Left lung (tissue), 10 donors: Measurements from ENCODE around the gene ABCA7. TPM values are rescaled to one million over a fixed set of nuclear protein-coding genes. Genes with fewer than 3 reads are reported as not detected.

Experiments used
- ATAC-seq: fragments of 200-7000 bp; cut with Tn5 transposase; one replicate; pipeline ENCODE4 v1.9.1; 2020; ENCODE audit warnings: moderate library complexity
- DNase-seq, 4 donors: peaks; one replicate each; pipeline ENCODE4 v3.0.0-alpha.2; 2013 to 2020
- H3K27ac ChIP-seq, 2 donors: fragments of 200-600 bp; sonication (generic) in 1 of 2; one replicate each; pipeline versions ENCODE4 v1.5.0 to v1.8.0; 2020 to 2021
- H3K27me3 ChIP-seq, 2 donors: fragments of 200-600 bp; sonication (generic) in 1 of 2; one replicate each; pipeline versions ENCODE4 v1.5.0 to v1.8.0; 2020 to 2021
- H3K36me3 ChIP-seq, 2 donors: fragments of 200-600 bp; sonication (generic) in 1 of 2; one replicate each; pipeline versions ENCODE4 v1.5.0 to v1.8.0; 2020 to 2021
- H3K4me1 ChIP-seq, 2 donors: fragments of 200-600 bp; one replicate each; pipeline ENCODE4 v1.8.0; 2021
- H3K4me3 ChIP-seq, 2 donors: fragments of 200-600 bp; sonication (generic) in 1 of 2; one replicate each; pipeline versions ENCODE4 v1.5.0 to v1.8.0; 2020 to 2021; ENCODE audit warnings: mild to moderate bottlenecking in 1 of 2
- H3K9me3 ChIP-seq, 2 donors: fragments of 200-600 bp; sonication (generic) in 1 of 2; one replicate each; pipeline versions ENCODE4 v1.5.0 to v1.8.0; 2020 to 2021
- CTCF ChIP-seq, 2 donors: fragments of 200-600 bp; sonication (generic) in 1 of 2; IDR thresholded peaks; one replicate each; pipeline versions ENCODE4 v1.5.0 to v1.8.0; 2021; ENCODE audit warnings: antibody characterized with exemption in 2 of 2
- intact Hi-C, 2 donors: fragments of 100-400 bp; cut with DNase I; formaldehyde crosslinking; loops; one replicate each; pipeline versions ENCODE4 v1.11.2 to v1.14.2; 2022
- polyA plus RNA-seq, 6 donors: library from polyadenylated mRNA; unstranded; fragments of 120-200 nt; gene quantifications; one replicate each; pipeline ENCODE4 v1.2.1, GENCODE V29; 2013; ENCODE audit not compliant: insufficient read length in 6 of 6
- total RNA-seq, 2 donors: library from RNA; stranded (reverse); fragmentation: NEBNext Ultra II Directional; extraction: Animal tissue kit (Norgen Biotek cat#: 25700); gene quantifications; one replicate each; pipeline ENCODE4 v1.2.1, GENCODE V29; 2021
- donor health status: DM: no; HTN: yes; CAD: no.
- donor health status: DM: no; HTN: no; CAD: no.

The ABCA7 gene
- total and polyA plus RNA-seq, 8 donors, result 3.3 to 52.2 (median 4.9) TPM

GRCh38 chr19:995051-995827, 44.7 kb upstream of the ABCA7 start:
- intact Hi-C loops, result no loop called here
- no peaks in the 10 kb centered on the region for H3K9me3 ChIP-seq
- peaks cover 46 to 57% of the 10 kb centered on the region in 2 donors for H3K27me3 ChIP-seq
- peaks cover 0 to 10% of the 10 kb centered on the region in 2 donors for H3K4me1 ChIP-seq
- ATAC-seq (peak; percentile 64), DNase-seq (peak in 2 of 4 donors; percentile 35 to 63)
- H3K36me3 ChIP-seq, result peaks cover 0 to 39% of the 10 kb centered on the region in 2 donors
- no peak overlapping the region for H3K4me3 ChIP-seq
- no peak overlapping the region for H3K27ac ChIP-seq
- TF ChIP-seq CTCF (IDR thresholded peaks at IDR 0.05), result no peak

- peak in 1 of 4 donors; percentile 67 for DNase-seq
- peaks cover 0 to 20% of the 10 kb centered on the region in 2 donors for H3K4me1 ChIP-seq
- intact Hi-C loops, result no loop called here
- H3K36me3 ChIP-seq, result peaks cover 0 to 30% of the 10 kb centered on the region in 2 donors
- no peaks in the 10 kb centered on the region for H3K9me3 ChIP-seq
- TF ChIP-seq CTCF (IDR thresholded peaks at IDR 0.05), result no peak
- no peak overlapping the region for H3K27ac ChIP-seq
- peaks cover 54 to 67% of the 10 kb centered on the region in 2 donors for H3K27me3 ChIP-seq
- peak; percentile 52 for ATAC-seq
- H3K4me3 ChIP-seq, result no peak overlapping the region
Measured at GRCh38 chr19:996051-996838, 43.7 kb upstream of the ABCA7 start.

- H3K27ac ChIP-seq, result no peak overlapping the region
- intact Hi-C loops, result no loop called here
- H3K4me3 ChIP-seq, result no peak overlapping the region
- peaks cover 0 to 26% of the 10 kb centered on the region in 2 donors for H3K4me1 ChIP-seq
- no peak for ATAC-seq
- no peak for DNase-seq
- no peaks in the 10 kb centered on the region for H3K9me3 ChIP-seq
- TF ChIP-seq CTCF (IDR thresholded peaks at IDR 0.05), result no peak
- H3K36me3 ChIP-seq, result peaks cover 0 to 17% of the 10 kb centered on the region in 2 donors
- H3K27me3 ChIP-seq, result peaks cover 58 to 85% of the 10 kb centered on the region in 2 donors
Measured at GRCh38 chr19:998064-998463, 41.8 kb upstream of the ABCA7 start.

GRCh38 chr19:999379-999719, 40.6 kb upstream of the ABCA7 start:
- intact Hi-C loops, result no loop called here
- Histone ChIP-seq H3K27ac (no peak overlapping the region), H3K9me3 (no peaks in the 10 kb centered on the region), H3K4me3 (no peak overlapping the region), H3K27me3 (peaks cover 58 to 97% of the 10 kb centered on the region in 2 donors), H3K36me3 (peaks cover 0 to 4% of the 10 kb centered on the region in 2 donors), H3K4me1 (peaks cover 0 to 26% of the 10 kb centered on the region in 2 donors)
- DNase-seq (no peak), ATAC-seq (no peak)
- no peak for TF ChIP-seq CTCF (IDR thresholded peaks at IDR 0.05)

- H3K27ac ChIP-seq, result no peak within 1 kb of the TSS
- H3K4me1 ChIP-seq, result peaks cover 0 to 26% of the 10 kb centered on the region in 2 donors
- peak; percentile 33 for ATAC-seq
- peak in 1 of 4 donors; percentile 88 for DNase-seq
- intact Hi-C loops, result no loop called here
- H3K36me3 ChIP-seq, result no peaks in the 10 kb centered on the region
- TF ChIP-seq CTCF (IDR thresholded peaks at IDR 0.05), result peak; percentile 22 to 47
- H3K4me3 ChIP-seq, result peak within 1 kb of the TSS in 1 of 2 donors; percentile 17
- H3K27me3 ChIP-seq, result peaks cover 58 to 92% of the 10 kb centered on the region in 2 donors
- no peaks in the 10 kb centered on the region for H3K9me3 ChIP-seq
Measured at GRCh38 chr19:1000095-1000494, 39.8 kb upstream of the ABCA7 start, which contains the start of gene GRIN3B. Gene GRIN3B, plus strand, starts transcription at chr19:1000419. Its CDS starts 19 bp downstream, at chr19:1000438.
